GM23338 (cell line): ENCODE results near the gene KLRB1. TPM values are rescaled to one million over a fixed set of nuclear protein-coding genes. Genes with fewer than 3 reads are reported as not detected.
"Not testable (repeated sequence)": the region's sequence is repeated elsewhere in the genome, so short reads cannot be mapped to it uniquely, and the experiment has no call there.

Source experiments
- ATAC-seq: fragments of 200-7000 bp; cut with Tn5 transposase; 3 replicates; pipeline ENCODE4 v1.9.1; 2020
- DNase-seq: peaks from one replicate; pipeline ENCODE4 v3.0.0-alpha.2; 2015; ENCODE audit warnings: low spot score
- H2AFZ ChIP-seq: fragments of 200-600 bp; sonication (generic); 2 replicates; pipeline ENCODE4 v1.8.0; 2016; ENCODE audit warnings: antibody characterized with exemption, mild to moderate bottlenecking, moderate library complexity
- H3F3A ChIP-seq: fragments of 200-600 bp; sonication (generic); replicated peaks from 2 replicates; pipeline ENCODE4 v1.8.0; 2017; ENCODE audit warnings: antibody characterized with exemption, mixed run types, low read depth
- H3K27ac ChIP-seq: fragments of 200-600 bp; sonication (generic); 2 replicates; pipeline ENCODE4 v1.6.1; 2016; ENCODE audit warnings: low read depth
- H3K27me3 ChIP-seq: fragments of 200-600 bp; sonication (generic); 2 replicates; pipeline ENCODE4 v1.8.0; 2016; ENCODE audit warnings: mild to moderate bottlenecking, mixed run types, moderate library complexity; ENCODE audit not compliant: insufficient read depth
- H3K36me3 ChIP-seq: fragments of 200-600 bp; sonication (generic); 2 replicates; pipeline ENCODE4 v1.8.0; 2016; ENCODE audit warnings: mild to moderate bottlenecking; ENCODE audit not compliant: insufficient read depth
- H3K4me1 ChIP-seq: fragments of 200-600 bp; sonication (generic); 2 replicates; pipeline ENCODE4 v1.8.0; 2016; ENCODE audit warnings: mild to moderate bottlenecking, moderate library complexity; ENCODE audit not compliant: insufficient read depth
- H3K4me2 ChIP-seq: fragments of 200-600 bp; sonication (generic); 2 replicates; pipeline ENCODE4 v1.7.1; 2017; ENCODE audit warnings: mixed run types
- H3K4me3 ChIP-seq: fragments of 200-600 bp; sonication (generic); 2 replicates; pipeline ENCODE4 v1.6.1; 2016; ENCODE audit warnings: mixed run types
- H3K79me2 ChIP-seq: fragments of 200-600 bp; sonication (generic); replicated peaks from 2 replicates; pipeline ENCODE4 v1.8.0; 2017; ENCODE audit warnings: mild to moderate bottlenecking; ENCODE audit not compliant: insufficient read depth
- H3K9me2 ChIP-seq: fragments of 200-600 bp; sonication (generic); 2 replicates; pipeline ENCODE4 v1.8.0; 2017; ENCODE audit not compliant: insufficient read depth
- H4K20me1 ChIP-seq: fragments of 200-600 bp; sonication (generic); replicated peaks from 2 replicates; pipeline ENCODE4 v1.8.0; 2017; ENCODE audit warnings: mild to moderate bottlenecking; ENCODE audit not compliant: insufficient read depth
- H3K27ac Mint-ChIP-seq: 2 replicates; pipeline ENCODE4 v1.8.0; 2020; ENCODE audit warnings: inconsistent platforms, mild to moderate bottlenecking, moderate library complexity, mixed read lengths
- H3K27me3 Mint-ChIP-seq: 3 replicates; pipeline ENCODE4 v1.8.0; 2022; ENCODE audit warnings: low read depth, mild to moderate bottlenecking, moderate library complexity, mixed read lengths, inconsistent platforms; ENCODE audit not compliant: insufficient read depth, poor library complexity
- H3K36me3 Mint-ChIP-seq: 3 replicates; pipeline ENCODE4 v1.8.0; 2021; ENCODE audit warnings: low read depth, mild to moderate bottlenecking, inconsistent platforms, moderate library complexity, mixed read lengths
- H3K4me1 Mint-ChIP-seq: 3 replicates; pipeline ENCODE4 v1.8.0; 2020; ENCODE audit warnings: mild to moderate bottlenecking, inconsistent platforms, mixed read lengths
- H3K4me3 Mint-ChIP-seq: 3 replicates; pipeline ENCODE4 v1.8.0; 2021; ENCODE audit warnings: moderate library complexity, mild to moderate bottlenecking, inconsistent platforms, mixed read lengths
- H3K9me3 Mint-ChIP-seq: 3 replicates; pipeline ENCODE4 v1.8.0; 2020; ENCODE audit warnings: moderate library complexity, mild to moderate bottlenecking, inconsistent platforms, mixed read lengths
- CREB1 ChIP-seq: fragments of 250-450 bp; sonication (Bioruptor Pico); IDR thresholded peaks from 2 replicates; pipeline ENCODE4 v1.5.0; 2020; ENCODE audit warnings: low read depth, mild to moderate bottlenecking, moderate library complexity
- CTCF ChIP-seq, 2 experiments: fragments of 200-600 bp in 1 of 2; sonication (generic) in 1 of 2; conservative IDR thresholded peaks; 2 replicates each; pipeline versions ENCODE4 v1.5.1 to v1.6.1; 2016 to 2017; ENCODE audit warnings: antibody characterized with exemption in 2 of 2, low read depth in 2 of 2, mild to moderate bottlenecking in 2 of 2, moderate library complexity in 1 of 2
- ETS1 ChIP-seq: IDR thresholded peaks from 2 replicates; pipeline ENCODE4 v1.6.1; 2016; ENCODE audit warnings: antibody characterized with exemption
- EZH2 ChIP-seq: fragments of 200-600 bp; sonication (generic); IDR thresholded peaks from one replicate; pipeline ENCODE4 v1.8.0; 2017; ENCODE audit warnings: antibody characterized with exemption, mild to moderate bottlenecking, low read depth; ENCODE audit not compliant: unreplicated experiment
- EZH2phosphoT487 ChIP-seq: fragments of 200-600 bp; sonication (generic); IDR thresholded peaks from one replicate; pipeline ENCODE4 v1.8.1; 2018; ENCODE audit warnings: antibody characterized with exemption; ENCODE audit not compliant: unreplicated experiment
- JUNB ChIP-seq: IDR thresholded peaks from one replicate; pipeline ENCODE4 v1.6.1; 2016; ENCODE audit warnings: antibody characterized with exemption; ENCODE audit not compliant: unreplicated experiment
- NANOG ChIP-seq: IDR thresholded peaks from 2 replicates; pipeline ENCODE4 v1.6.1; 2016; ENCODE audit warnings: antibody characterized with exemption, borderline replicate concordance
- POLR2AphosphoS5 ChIP-seq: IDR thresholded peaks from 2 replicates; pipeline ENCODE4 v1.6.1; 2016; ENCODE audit warnings: antibody characterized with exemption, low read depth
- STAT1 ChIP-seq: IDR thresholded peaks from one replicate; pipeline ENCODE4 v1.6.1; 2016; ENCODE audit warnings: antibody characterized with exemption; ENCODE audit not compliant: unreplicated experiment
- ZNF114 ChIP-seq: fragments of 250-450 bp; sonication (Bioruptor Pico); IDR thresholded peaks from 2 replicates; pipeline ENCODE4 v1.5.0; 2020; ENCODE audit warnings: mild to moderate bottlenecking, moderate library complexity
- ZNF331 ChIP-seq: fragments of 250-450 bp; sonication (Bioruptor Pico); IDR thresholded peaks from 2 replicates; pipeline ENCODE4 v1.5.0; 2020; ENCODE audit warnings: low read depth, mild to moderate bottlenecking, moderate library complexity
- polyA plus RNA-seq: library from polyadenylated mRNA; unstranded; fragments of >200 nt; fragmentation: Nextera tagmentation; extraction: Ambion mirVana; gene quantifications from 2 replicates; pipeline ENCODE4 v1.2.1, GENCODE V29; 2016
- total RNA-seq: library from RNA; depleted of rRNA; stranded (reverse); fragments of >200 nt; shearing (Covaris generic); gene quantifications from 2 replicates; pipeline ENCODE4 v1.2.3, GENCODE V29; 2014
- TF ChIP-seq, protein P1 (sequence below): IDR thresholded peaks from one replicate; pipeline ENCODE4 v1.6.1; 2018; ENCODE audit warnings: antibody characterized with exemption; ENCODE audit not compliant: unreplicated experiment

The KLRB1 gene
- total and polyA plus RNA-seq, 2 experiments from 2014 or later, result 0.18 TPM; not detected in 1

- DNase-seq, result peak; percentile 30
- no peak for TF ChIP-seq CREB1 (CRISPR knock-in tag)
- no peak for TF ChIP-seq EZH2
- Mint-ChIP-seq H3K4me3 (peak overlapping the region; percentile 91), H3K27me3 (peaks cover 8% of the 10 kb centered on the region), H3K27ac (peak overlapping the region; percentile 89), H3K9me3 (peaks cover 3% of the 10 kb centered on the region; the same call in 2 of the 3 replicates), H3K4me1 (peaks cover 38% of the 10 kb centered on the region), H3K36me3 (peaks cover 9% of the 10 kb centered on the region; the same call in 2 of the 3 replicates)
- Histone ChIP-seq H2AFZ (peak overlapping the region; percentile 99), H3K79me2 (peaks cover 14% of the 10 kb centered on the region), H3K36me3 (no peaks in the 10 kb centered on the region), H3F3A (no peaks in the 10 kb centered on the region; the same call in 1 of the 2 replicates), H3K27ac (peak overlapping the region; percentile 94), H3K9me2 (0 out of 2 replicates have a peak, but pooled peaks cover 2% of the 10 kb centered on the region), H3K4me2 (peak overlapping the region; percentile 88), H3K4me3 (peak overlapping the region; percentile 81), H3K4me1 (peaks cover 42% of the 10 kb centered on the region), H3K27me3 (no peaks in the 10 kb centered on the region), H4K20me1 (no peaks in the 10 kb centered on the region)
- peak; percentile 5; the same call in 2 of the 3 replicates for ATAC-seq
These were observed 39.4 kb upstream of the KLRB1 start for GRCh38 chr12:9646794-9647781.

GRCh38 chr12:9644985-9645551 lies 37.4 kb upstream of the KLRB1 start:
- not testable (repeated sequence) for H3K9me2 ChIP-seq, DNase-seq, H3K27me3 Mint-ChIP-seq, H3K36me3 ChIP-seq, H3K27me3 ChIP-seq, H4K20me1 ChIP-seq, H2AFZ ChIP-seq, H3K4me3 Mint-ChIP-seq, H3K9me3 Mint-ChIP-seq, ATAC-seq, H3K79me2 ChIP-seq, H3K4me2 ChIP-seq, H3K27ac ChIP-seq, H3F3A ChIP-seq, H3K27ac Mint-ChIP-seq, H3K4me3 ChIP-seq
- peaks cover 11% of the 10 kb centered on the region for H3K36me3 Mint-ChIP-seq
- peaks cover 23% of the 10 kb centered on the region for H3K4me1 Mint-ChIP-seq
- H3K4me1 ChIP-seq, result peaks cover 23% of the 10 kb centered on the region

DNA sequence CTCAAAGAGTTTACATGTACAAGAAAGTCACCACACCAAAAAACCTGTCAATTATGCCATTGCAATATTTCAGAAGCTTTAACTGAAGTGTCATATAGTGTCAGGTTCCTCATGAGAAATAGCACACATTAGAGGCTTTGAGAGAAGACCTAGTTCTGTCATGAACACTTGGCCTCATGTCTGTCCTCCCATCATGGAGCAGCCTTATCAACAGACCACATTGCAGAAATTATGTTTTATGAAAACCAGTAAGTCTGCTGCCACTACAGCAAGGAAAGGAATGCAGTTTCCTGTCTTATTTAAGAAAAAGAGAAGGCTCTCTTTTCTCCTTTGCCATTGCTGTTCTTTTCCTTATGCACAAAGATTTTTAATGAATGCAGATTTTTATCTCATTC lies 35.5 kb upstream of the KLRB1 start:
- peaks cover 6% of the 10 kb centered on the region for H3K27me3 Mint-ChIP-seq
- H3K27ac ChIP-seq, result no peak overlapping the region
- H2AFZ ChIP-seq, result no peak overlapping the region
- H3K9me2 ChIP-seq, result 0 out of 2 replicates have a peak, but pooled peaks cover 9% of the 10 kb centered on the region
- H3K4me3 ChIP-seq, result no peak overlapping the region
- peaks cover 7% of the 10 kb centered on the region; the same call in 1 of the 2 replicates for H3K4me1 ChIP-seq
- H3K4me2 ChIP-seq, result no peak overlapping the region
- DNase-seq (no peak), ATAC-seq (no peak)
- peaks cover 10% of the 10 kb centered on the region for H3K4me1 Mint-ChIP-seq
- no peaks in the 10 kb centered on the region for H4K20me1 ChIP-seq
- H3K27ac Mint-ChIP-seq, result no peak overlapping the region
- no peaks in the 10 kb centered on the region for H3K79me2 ChIP-seq
- H3K27me3 ChIP-seq, result no peaks in the 10 kb centered on the region
- peaks cover 21% of the 10 kb centered on the region for H3K36me3 Mint-ChIP-seq
- no peaks in the 10 kb centered on the region for H3K36me3 ChIP-seq
- no peak overlapping the region for H3K4me3 Mint-ChIP-seq
- H3K9me3 Mint-ChIP-seq, result peaks cover 17% of the 10 kb centered on the region
- H3F3A ChIP-seq, result no peaks in the 10 kb centered on the region; the same call in 1 of the 2 replicates
- TF ChIP-seq STAT1 (no peak), ZNF331 (no peak), EZH2phosphoT487 (no peak), ETS1 (no peak), CTCF (conservative IDR thresholded peaks at IDR 0.05; ENCODE audit: low read depth in 2 of 2) (no peak), POLR2AphosphoS5 (no peak), JUNB (no peak), ZNF114 (CRISPR knock-in tag) (no peak), NANOG (no peak)
- TF ChIP-seq, protein P1, sequence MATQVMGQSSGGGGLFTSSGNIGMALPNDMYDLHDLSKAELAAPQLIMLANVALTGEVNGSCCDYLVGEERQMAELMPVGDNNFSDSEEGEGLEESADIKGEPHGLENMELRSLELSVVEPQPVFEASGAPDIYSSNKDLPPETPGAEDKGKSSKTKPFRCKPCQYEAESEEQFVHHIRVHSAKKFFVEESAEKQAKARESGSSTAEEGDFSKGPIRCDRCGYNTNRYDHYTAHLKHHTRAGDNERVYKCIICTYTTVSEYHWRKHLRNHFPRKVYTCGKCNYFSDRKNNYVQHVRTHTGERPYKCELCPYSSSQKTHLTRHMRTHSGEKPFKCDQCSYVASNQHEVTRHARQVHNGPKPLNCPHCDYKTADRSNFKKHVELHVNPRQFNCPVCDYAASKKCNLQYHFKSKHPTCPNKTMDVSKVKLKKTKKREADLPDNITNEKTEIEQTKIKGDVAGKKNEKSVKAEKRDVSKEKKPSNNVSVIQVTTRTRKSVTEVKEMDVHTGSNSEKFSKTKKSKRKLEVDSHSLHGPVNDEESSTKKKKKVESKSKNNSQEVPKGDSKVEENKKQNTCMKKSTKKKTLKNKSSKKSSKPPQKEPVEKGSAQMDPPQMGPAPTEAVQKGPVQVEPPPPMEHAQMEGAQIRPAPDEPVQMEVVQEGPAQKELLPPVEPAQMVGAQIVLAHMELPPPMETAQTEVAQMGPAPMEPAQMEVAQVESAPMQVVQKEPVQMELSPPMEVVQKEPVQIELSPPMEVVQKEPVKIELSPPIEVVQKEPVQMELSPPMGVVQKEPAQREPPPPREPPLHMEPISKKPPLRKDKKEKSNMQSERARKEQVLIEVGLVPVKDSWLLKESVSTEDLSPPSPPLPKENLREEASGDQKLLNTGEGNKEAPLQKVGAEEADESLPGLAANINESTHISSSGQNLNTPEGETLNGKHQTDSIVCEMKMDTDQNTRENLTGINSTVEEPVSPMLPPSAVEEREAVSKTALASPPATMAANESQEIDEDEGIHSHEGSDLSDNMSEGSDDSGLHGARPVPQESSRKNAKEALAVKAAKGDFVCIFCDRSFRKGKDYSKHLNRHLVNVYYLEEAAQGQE, result no peak
